ENCODE results near the gene ASB7. TPM values are rescaled to one million over a fixed set of nuclear protein-coding genes. Genes with fewer than 3 reads are reported as not detected.
A peak's percentile ranks its signal among the peaks of the same experiment; 100 is the strongest.

ASB7 gene
- total RNA-seq, 4 donors from 2014 or later: 5.1 to 10.3 (median 6.3) TPM

- TF ChIP-seq CTCF (IDR thresholded peaks at IDR 0.05 in 4 of 5, conservative IDR thresholded peaks at IDR 0.05 in 1 of 5): no peak
- TF ChIP-seq POLR2A (IDR thresholded peaks at IDR 0.05): no peak
- Histone ChIP-seq H3K27ac (peak overlapping the region in 2 of 4 donors; percentile 18 to 31), H3K36me3 (no peaks in the 10 kb centered on the region), H3K27me3 (peaks cover 0 to 18% (median 8%) of the 10 kb centered on the region in 3 donors), H3K9me3 (no peaks in the 10 kb centered on the region), H3K4me3 (no peak overlapping the region), H3K4me1 (peaks cover 0 to 4% of the 10 kb centered on the region in 2 donors)
- in situ Hi-C loops (cut with MboI; ENCODE audit: low sequenced_read_pairs in 4 of 4) (no loop called here), intact Hi-C loops (cut with DNase I; ENCODE audit: low total_unique reads) (no loop called here)
- no peak for DNase-seq
- no peak for ATAC-seq
Observed at GRCh38 chr15:100667405-100668347, 65.3 kb downstream of the ASB7 start.

GRCh38 chr15:100668348-100668745, 66.0 kb downstream of the ASB7 start:
- no peaks in the 10 kb centered on the region for H3K36me3 ChIP-seq
- in situ Hi-C loops (cut with MboI; ENCODE audit: low sequenced_read_pairs in 4 of 4): no loop called here
- no peak overlapping the region for H3K27ac ChIP-seq
- intact Hi-C loops (cut with DNase I; ENCODE audit: low total_unique reads): no loop called here
- peaks cover 0 to 4% of the 10 kb centered on the region in 2 donors for H3K4me1 ChIP-seq
- no peak for ATAC-seq
- DNase-seq: no peak
- peaks cover 0 to 18% (median 8%) of the 10 kb centered on the region in 3 donors for H3K27me3 ChIP-seq
- H3K4me3 ChIP-seq: no peak overlapping the region
- TF ChIP-seq CTCF (IDR thresholded peaks at IDR 0.05 in 4 of 5, conservative IDR thresholded peaks at IDR 0.05 in 1 of 5): no peak
- no peaks in the 10 kb centered on the region for H3K9me3 ChIP-seq

- no peaks in the 10 kb centered on the region for H3K36me3 ChIP-seq
- peaks cover 0 to 4% of the 10 kb centered on the region in 2 donors for H3K4me1 ChIP-seq
- DNase-seq: no peak
- intact Hi-C loops (cut with DNase I; ENCODE audit: low total_unique reads): no loop called here
- ATAC-seq: no peak
- no peak overlapping the region for H3K4me3 ChIP-seq
- H3K27ac ChIP-seq: no peak overlapping the region
- TF ChIP-seq POLR2A (IDR thresholded peaks at IDR 0.05) (no peak), CTCF (IDR thresholded peaks at IDR 0.05 in 4 of 5, conservative IDR thresholded peaks at IDR 0.05 in 1 of 5) (no peak)
- H3K27me3 ChIP-seq: peaks cover 0 to 11% (median 8%) of the 10 kb centered on the region in 3 donors
- in situ Hi-C loops (cut with MboI; ENCODE audit: low sequenced_read_pairs in 4 of 4): no loop called here
- H3K9me3 ChIP-seq: no peaks in the 10 kb centered on the region
Observed at GRCh38 chr15:100669260-100669659, 66.9 kb downstream of the ASB7 start.

- ATAC-seq (no peak), DNase-seq (no peak)
- Histone ChIP-seq H3K4me1 (peaks cover 0 to 4% of the 10 kb centered on the region in 2 donors), H3K27me3 (peaks cover 0 to 4% (median 4%) of the 10 kb centered on the region in 3 donors), H3K36me3 (no peaks in the 10 kb centered on the region), H3K27ac (no peak overlapping the region), H3K9me3 (no peaks in the 10 kb centered on the region), H3K4me3 (no peak overlapping the region)
- TF ChIP-seq POLR2A (IDR thresholded peaks at IDR 0.05) (no peak), CTCF (IDR thresholded peaks at IDR 0.05 in 4 of 5, conservative IDR thresholded peaks at IDR 0.05 in 1 of 5) (no peak)
- in situ Hi-C loops (cut with MboI; ENCODE audit: low sequenced_read_pairs in 4 of 4): no loop called here
- intact Hi-C loops (cut with DNase I; ENCODE audit: low total_unique reads): no loop called here
Observed at GRCh38 chr15:100670505-100671021, 68.2 kb downstream of the ASB7 start.

All from gastrocnemius medialis (tissue), 4 donors.